HG02588 (cell line): ENCODE measurements around the gene CSTF1.
"Not testable (repeated sequence)": the region's sequence is repeated elsewhere in the genome, so short reads cannot be mapped to it uniquely, and the experiment has no call there.

ENCODE experiments used
- ATAC-seq: cut with Tn5 transposase; IDR thresholded peaks from one replicate; pipeline ENCODE4 v1.9.1; 2021; ENCODE audit warnings: mild to moderate bottlenecking, moderate library complexity; ENCODE audit not compliant: unreplicated experiment

CSTF1 gene

GRCh38 chr20:56403465-56403864, 11.0 kb downstream of the CSTF1 start:
- no peak for ATAC-seq

GRCh38 chr20:56405356-56405755, 12.9 kb downstream of the CSTF1 start:
- not testable (repeated sequence) for ATAC-seq

DNA sequence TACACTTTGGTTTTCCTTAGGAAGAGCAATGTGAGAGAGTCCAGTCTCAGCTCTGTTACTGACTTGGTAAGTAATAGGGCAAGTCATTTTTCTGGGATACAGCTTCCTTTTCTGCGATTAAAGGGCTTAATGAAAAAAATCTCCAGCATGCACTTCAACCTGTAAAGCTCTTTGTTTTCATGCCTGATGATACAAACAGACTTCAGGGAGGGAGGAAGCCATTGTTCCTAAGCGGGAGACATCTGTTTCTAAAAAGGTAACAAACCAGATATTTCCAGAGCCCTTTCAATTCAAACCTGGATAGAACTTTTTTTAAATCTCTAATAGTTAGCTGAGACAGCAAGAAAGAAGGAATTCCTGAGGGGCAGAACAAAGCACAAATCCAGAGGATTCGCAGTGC, 14.5 kb downstream of the CSTF1 start:
- ATAC-seq, result no peak

DNA sequence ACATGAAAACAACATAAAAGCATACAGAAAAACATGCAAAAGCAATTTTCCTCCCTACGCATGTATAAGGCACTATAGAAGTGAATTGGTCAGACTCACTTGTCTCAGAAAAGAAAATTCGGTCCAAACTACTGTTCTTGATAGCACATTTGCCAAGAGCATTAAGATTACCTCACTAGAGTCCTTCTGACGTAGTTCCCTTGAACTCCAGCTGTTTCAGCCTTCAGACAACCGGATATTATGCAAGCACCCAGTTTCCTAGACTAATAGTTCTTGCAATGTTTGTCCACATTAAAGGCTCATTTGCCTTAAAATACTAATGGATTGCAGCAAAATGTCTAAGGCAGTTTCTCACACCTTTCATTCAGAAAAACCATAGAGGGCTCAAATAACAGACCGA, 17.1 kb downstream of the CSTF1 start:
- no peak for ATAC-seq

- ATAC-seq, result no peak
Measured at GRCh38 chr20:56409956-56410355, 17.5 kb downstream of the CSTF1 start.

- not testable (repeated sequence) for ATAC-seq
Measured at GRCh38 chr20:56411287-56411686, 18.8 kb downstream of the CSTF1 start.

DNA sequence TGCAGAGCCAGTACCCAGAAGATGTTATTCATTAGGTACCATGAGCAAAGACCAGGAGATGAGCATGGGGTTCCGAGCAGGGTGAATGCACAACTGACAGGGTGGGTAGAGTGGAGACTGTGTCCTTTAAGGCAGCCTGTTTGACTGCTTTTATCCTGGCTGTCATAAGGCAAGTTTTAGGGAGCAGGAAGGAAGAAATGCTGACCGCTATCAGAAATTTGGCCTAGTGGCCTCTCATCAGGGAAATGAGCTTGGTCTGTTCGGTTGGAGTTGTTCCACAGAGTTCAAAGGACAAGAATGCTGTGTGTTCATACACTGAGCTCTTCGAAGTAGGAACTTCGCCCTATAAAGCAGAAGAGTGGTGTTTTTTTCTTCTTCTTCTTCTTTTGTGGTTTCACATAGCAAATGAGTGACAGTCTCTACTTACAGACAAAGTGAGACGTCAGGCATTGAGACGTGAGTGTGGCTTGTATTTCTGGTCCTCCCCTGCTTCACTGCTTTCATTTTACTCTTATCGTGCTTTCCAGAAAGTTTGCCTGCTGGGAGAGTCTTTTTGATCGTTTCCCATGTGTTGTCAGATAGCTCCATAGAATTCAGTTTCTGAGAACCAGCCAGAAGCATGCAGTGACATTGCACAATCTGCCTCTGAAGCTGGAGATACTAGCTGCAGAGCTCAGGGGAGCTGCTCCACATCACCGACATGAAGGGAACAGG, 19.5 kb downstream of the CSTF1 start, which contains the start of gene CASS4:
Gene CASS4, plus strand, starts transcription at position 502 of the 714 bp plus-strand sequence. Its CDS starts 199 bp downstream, at position 701.
- no peak for ATAC-seq

- ATAC-seq, result no peak
Measured at GRCh38 chr20:56412473-56412790, 20.0 kb downstream of the CSTF1 start.

- ATAC-seq, result no peak
Measured at GRCh38 chr20:56412949-56413348, 20.5 kb downstream of the CSTF1 start.

- no peak for ATAC-seq
Measured at GRCh38 chr20:56414842-56415765, 22.7 kb downstream of the CSTF1 start.

- no peak for ATAC-seq
Measured at GRCh38 chr20:56417402-56417801, 25.0 kb downstream of the CSTF1 start.

DNA sequence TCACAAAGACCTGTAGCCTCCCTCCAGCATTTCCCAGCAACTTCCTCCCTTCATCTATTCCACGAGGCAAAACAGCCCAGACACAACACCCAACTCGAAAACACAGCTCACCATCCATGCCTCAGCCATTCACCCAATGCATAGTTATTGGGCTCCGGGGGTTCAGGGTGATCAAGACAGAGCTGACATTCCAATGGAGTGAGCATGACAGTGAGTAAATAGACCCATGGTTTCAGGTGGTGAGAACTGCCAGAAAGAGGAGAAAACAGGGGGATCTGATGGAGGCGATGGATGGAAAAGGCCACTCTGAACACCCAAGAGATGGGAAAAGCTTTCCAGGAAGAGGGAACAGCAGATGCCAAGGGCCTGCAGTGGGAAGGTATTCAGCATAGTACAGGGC, 25.5 kb downstream of the CSTF1 start:
- no peak for ATAC-seq

DNA sequence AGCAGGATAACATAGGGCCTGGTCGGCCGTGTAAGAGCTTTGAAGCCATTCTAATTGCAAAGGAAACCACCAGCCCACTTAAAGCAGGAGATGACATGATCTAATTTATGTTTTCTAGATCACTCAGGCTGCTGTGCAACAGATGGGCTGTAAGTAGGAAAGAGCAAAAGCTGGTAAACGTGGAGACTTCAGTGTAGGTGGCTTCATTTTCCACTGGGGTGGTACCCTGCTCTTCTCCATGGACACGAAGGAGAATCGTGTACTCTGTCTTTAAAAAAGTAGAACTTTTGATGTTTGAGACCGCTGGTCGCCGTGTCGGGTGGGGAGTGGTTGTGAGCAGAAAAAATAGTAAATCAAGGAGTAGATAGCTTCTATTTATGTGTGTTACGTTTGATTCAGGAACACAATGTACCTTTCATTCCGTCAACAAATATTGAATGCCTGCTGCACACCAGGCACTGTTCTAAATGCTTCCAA, 26.0 kb downstream of the CSTF1 start:
- no peak for ATAC-seq

- ATAC-seq, result no peak
Measured at GRCh38 chr20:56420028-56420427, 27.6 kb downstream of the CSTF1 start.

DNA sequence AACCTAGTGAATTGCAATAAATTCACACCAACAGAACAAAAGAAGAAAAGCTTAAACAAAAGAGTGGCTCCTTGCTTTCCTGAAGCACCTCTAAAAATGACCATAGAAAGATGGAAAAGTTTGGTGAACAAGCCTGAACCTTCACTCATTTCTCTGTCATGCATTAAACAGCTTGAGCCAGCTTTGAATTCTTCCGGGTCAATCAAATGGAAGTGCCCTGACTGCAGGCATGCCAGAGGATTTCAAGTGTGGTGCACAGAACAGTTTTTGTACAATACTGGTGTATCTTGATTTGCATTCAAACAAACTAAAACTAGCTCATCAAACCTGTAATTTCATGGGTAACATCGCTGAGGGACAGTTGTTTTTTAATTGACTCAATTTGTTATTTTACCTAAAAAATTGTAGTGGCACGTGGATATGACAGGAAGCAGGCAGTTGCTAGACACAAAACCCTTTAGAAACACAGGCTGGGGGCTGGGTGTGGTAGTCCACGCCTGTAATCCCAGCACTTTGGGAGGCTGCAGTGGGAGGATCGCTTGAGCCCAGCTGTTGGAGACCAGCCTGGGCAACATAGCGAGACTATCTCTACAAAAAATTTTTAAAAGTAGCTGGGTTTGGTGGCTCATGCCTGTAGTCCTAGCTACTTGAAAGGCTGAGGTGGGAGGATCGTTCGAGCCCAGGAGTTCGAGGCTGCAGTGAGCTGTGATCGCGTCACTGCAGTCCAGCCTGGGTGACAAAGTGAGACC, 28.7 kb downstream of the CSTF1 start:
- no peak for ATAC-seq

GRCh38 chr20:56422076-56422823, 29.8 kb downstream of the CSTF1 start:
- no peak for ATAC-seq

DNA sequence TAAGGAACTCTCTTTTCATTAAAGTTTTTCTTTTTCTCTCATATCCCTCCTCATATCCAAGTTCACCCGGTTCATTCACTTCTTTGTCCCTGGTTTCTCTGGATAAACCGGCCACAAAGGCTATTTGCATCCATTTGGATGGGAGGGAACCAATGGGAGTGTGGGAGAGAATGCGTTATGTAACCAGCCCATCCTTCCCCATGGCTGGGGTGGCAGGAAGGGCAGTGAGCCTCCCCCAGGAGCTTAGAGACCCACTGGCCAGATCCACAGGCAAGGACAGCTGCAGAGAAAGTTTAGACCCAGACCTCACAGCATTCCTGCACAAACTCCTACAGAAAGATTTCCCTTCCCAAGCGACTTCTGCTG, 30.4 kb downstream of the CSTF1 start:
- no peak for ATAC-seq

GRCh38 chr20:56423211-56423610, 30.8 kb downstream of the CSTF1 start:
- ATAC-seq, result no peak

DNA sequence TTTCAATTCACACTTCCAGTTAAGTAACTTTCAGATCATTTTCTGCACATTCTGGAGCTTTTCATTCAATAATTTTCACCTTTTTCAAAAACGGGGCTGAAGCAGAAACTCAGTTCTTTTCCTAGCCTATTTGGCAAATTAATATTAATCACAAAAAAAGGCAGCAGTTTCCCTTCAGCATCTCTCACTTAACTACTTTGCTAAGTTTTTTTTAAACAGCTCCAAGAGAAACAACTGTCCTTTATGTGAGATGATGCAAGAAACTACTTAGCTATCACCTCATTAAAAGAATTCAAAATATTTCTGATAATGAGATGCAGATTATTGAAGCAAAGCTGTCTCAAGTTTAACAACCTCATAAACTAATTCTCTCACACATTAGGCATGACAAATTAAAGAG, 31.4 kb downstream of the CSTF1 start:
- ATAC-seq, result no peak

GRCh38 chr20:56424931-56425330, 32.5 kb downstream of the CSTF1 start:
- ATAC-seq, result no peak

DNA sequence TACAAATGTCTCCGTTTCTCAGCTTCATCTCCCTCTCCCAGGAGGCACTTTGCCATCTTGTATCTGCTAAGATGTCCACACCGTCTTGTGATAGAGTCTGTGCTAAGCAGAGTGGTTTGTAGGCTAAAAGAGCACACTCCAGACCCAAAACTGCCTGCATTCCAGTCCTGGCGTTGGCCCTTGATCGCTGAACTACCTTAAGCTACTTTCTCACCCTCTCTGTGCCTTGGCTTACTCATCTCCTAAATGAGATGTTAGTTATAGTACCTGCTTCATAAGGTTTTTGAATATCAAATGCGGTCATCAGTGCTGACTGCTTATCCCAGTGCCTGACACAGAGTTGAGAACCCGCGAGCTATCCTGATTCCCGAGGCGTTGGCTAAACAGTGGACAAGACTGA, 33.6 kb downstream of the CSTF1 start:
- ATAC-seq, result no peak
